ENCODE results near the gene CCDC66.

CCDC66 gene

DNA sequence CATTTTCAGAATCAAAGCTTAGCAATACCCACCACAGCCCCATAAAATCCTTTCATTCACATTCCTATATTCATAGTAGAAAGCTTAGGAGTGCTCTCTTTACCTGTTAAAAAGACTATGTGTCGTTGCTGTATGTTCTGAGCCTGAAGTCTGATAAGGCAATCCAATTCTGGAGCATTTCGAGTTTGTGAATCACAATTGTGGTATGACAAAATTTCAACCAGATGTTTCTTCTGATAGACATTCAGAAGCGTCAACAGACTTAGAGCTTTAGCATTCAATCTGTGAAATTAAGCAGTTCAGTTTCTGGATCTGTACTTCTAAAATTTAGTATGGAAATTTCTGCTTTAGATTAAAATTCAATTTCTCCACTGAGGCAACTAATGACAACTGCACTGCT, 67.8 kb downstream of the CCDC66 start:
- DNase-seq = no peak

DNA sequence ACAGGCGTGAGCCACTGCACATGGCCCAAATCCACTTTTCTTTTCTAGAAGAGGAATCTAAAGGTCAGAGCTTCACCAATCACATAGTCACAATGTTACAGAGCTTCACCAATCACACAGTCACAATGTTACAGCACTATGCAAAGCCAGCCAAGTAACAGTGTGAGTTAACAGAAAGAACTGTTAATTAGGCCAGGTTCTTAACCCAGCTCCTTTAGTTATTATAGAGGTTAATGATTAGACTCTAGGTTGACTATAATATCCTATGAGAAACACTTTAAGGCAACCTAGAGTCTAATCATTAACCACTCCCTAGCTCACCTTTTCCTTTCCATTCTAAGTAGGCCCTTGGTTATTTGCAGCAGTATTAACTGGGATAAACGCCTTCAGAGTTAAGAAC, 72.1 kb downstream of the CCDC66 start:
- no peak for DNase-seq

DNA sequence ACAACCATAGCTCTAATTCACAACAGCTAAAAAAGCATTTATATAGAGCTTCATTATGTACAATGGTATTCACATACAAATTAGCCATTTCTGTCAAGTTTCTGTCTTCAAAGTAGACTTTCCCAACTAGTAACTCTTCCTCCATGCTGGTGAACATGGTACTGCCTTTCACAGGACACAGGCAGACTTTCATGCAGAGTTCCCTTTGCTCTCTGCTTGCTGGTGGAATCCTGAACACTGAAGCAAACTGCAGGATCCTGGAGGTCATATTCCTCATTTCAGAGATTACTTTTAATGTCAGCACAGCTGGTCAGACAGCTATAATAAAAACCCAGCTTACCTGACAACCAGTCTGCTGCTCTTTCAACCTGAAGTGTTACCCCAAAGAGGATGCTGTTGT, 72.5 kb downstream of the CCDC66 start:
- DNase-seq = no peak

DNA sequence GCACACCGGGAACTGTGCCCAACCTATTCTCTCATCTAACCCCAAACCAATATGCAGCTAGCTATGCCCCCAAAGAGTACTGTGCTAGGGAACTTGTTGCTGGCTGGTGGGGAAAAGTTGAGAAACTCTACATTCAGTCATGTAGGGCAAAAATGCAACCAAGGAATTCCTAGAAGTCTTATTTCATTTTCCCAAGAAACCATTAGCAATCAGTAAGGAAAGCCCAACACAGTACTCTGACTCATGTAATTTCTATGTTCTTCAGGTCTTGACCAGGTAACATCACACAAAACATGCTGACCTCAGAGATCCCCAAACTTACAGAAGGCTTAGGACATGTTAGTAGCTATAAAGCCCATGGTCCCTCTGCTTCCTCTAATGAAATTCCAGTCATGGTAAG, 74.0 kb downstream of the CCDC66 start:
- DNase-seq = no peak

DNA sequence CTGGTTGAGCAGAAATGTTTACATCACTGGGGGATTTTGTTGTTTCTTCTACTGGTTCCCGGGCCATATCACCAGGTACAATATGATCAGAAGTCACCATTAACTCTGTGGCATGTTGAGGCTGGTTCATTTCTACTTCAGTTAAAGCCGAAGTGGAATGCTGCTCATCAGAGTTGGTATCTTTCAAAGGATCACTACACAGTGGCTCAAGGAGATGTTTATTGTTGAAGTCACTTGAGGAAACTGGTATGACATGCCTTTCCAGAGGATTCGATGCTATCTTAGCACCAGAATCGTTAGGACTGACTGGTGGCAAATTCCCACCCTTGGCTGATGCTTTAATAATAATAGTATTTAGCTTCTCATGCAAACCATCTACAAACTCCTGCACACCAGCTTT, 76.2 kb downstream of the CCDC66 start:
- no peak for DNase-seq

DNA sequence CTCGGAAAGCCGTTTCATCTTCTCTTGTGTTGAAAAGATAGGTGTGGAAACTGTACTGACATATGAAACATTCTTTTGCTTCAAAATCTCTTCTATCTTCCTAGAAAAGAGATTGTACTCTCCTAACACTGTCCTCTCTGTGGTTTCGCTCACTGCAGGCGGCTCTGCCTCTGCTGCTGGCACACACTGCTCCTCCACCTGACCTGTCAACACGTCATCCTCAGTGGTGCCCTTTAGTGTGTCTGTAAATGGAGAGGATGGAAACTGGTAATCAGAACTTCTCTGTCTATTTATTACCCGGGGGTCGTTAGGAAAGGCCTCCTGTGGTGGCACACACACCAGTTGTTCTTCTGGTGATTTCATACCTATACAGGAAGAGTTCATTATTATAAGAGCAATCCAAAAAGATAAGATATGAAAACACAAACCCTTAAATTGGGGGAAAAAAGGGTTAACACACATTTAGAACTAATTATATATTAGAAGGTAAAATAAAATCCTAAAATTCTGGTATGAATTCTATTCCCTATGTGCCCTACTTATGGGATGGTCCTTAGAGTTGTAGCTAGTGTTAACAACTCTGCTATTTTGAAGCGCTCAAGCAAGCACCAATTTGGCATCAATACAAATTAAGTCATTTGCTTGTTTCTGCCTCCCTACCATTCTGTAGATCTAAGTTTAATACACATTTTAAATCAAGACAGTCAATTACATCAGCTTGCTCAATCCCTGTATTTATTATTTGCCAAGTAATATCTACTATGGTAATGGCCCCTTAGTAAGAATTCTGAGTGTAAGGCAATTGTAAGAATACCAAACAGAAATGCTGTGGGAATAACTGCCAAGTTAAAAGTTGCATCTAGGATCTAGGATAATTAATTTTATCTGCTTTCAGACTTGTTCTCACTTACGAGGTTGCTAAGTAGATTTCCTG, 76.9 kb downstream of the CCDC66 start:
- no peak for DNase-seq

DNA sequence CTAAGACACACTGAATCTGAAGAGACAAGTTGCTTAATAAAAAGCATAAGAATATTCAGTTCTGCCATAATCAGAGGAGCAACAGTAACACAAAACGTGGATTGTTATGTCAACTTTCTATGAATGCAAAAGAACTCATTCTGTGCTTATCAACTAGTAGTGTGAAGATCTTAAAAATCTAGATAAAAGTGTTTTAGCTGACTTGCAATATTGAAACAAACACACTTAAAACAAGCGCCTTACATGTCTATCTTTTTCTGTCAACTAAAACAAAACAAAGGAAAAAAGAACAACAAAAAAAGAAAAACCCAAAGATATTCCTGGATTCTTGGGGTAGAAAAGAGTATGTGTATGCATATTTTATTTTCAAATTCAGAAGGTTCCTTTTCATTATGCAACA, 88.4 kb downstream of the CCDC66 start:
- no peak for DNase-seq

DNA sequence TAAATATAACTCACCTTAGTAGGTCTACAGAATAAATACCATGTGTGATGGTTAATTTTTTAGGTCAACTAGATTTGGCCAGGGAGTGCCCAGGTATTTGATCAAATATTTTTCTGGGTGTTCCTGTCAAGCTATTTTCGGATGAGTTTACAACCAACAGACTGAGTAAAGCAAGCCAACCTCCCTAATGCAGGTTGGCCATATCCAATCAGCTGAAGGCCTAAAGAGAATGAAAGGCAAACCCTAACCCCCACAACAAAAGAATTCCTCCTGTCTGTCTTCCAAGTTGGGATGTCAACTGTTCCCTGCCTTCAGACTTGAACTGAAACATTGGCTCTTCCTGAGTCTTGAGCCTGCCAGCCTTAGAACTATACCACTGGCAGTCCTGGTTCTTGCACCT, 97.5 kb downstream of the CCDC66 start:
- DNase-seq = no peak

DNA sequence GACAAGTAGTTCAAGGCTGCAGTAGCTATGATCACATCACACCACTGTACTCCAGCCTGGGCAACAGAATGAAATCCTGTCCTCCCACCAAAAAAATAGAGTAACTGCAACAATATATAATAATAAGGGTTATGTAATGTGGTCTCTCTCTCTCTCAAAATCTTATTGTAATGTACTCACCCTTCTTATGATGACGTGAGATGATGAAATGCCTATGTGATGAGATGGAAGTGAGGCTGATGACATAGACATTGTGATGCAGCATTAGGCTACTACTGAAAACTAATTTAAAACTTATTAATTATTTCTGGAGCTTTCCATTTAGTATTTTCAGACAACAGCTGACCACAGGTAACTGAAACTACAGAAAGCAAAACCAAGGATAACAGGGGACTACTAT, 98.7 kb downstream of the CCDC66 start:
- DNase-seq = no peak

DNA sequence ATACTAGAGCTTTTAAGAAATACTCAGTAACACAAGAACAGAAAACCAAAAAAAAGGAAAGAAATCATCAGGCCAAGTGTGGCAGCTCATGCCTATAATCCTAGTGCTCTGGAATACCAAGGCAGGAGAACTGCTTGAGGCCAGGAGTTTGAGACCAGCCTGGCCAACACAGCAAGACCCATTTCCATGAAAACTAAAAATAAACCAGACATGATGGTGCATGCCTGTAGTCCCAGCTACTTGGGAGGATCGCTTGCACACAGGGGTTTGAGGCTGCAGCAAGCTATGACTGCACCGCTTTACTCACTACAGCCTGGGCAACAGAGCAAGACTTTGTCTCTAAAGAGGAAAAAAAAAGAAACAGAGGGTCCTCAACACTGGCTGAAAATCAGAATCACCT, 107.8 kb downstream of the CCDC66 start:
- DNase-seq = no peak

DNA sequence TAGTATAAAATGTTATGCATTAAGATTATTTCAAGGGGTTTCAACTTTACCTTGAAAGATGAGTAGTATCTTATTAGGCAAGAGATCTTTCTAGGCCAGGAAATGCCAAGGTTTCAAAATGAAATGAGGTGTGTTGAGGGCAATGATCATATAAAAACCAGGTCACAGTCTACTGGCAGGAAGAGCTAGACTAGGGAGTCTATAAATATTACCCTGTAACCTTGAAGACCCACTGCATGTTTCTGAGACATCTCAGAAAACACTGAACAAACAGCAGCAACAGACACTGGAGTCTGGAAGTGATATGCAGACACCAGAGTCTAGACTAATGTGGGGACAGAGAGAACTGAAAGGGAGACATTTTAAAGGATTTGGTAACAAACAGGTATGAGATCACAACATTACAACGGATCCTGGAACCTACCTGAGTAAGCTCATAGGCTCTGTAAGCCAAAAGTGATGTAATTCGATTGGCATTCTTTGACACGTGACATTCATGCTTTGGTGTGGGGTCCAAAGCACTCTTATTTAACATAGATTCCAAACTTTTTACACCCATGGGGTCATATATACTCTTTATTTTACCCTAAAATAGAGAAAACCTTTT, 111.1 kb downstream of the CCDC66 start:
- no peak for DNase-seq
